ENCODE data around the gene HMGN4.

HMGN4 gene

DNA sequence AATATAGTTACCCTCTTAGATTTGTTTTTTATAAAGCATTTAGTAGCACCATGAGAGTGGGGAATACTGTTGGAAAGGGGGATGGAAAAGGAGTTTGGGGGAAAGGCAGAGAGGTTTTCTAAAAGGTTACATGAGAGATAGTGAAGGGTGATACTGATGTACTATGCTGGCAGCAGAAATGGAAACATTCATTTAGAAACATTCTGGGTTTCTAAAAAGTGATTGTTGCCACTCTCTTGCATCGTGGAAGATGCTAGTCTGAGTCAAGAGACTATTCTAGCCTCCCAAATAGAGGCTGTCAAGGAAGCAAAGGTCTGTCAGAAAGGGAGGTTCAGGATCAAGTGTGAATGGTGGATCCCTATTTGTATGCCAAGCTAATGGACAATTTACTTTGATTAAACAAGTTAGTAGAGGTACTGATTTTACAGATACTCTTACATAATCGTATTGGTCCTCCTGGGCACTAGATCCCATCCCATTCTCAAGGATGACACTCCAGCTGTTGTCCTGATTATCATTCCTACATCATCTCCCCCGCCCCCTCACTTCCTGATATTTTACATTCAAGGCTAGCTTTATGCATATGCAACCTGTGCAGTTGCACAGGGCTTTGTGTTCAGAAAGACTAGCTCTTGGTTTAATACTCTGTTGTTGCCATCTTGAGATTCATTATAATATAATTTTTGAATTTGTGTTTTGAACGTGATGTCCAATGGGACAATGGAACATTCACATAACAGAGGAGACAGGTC is 43.2 kb downstream of the HMGN4 start:
- DNase-seq = no peak

DNA sequence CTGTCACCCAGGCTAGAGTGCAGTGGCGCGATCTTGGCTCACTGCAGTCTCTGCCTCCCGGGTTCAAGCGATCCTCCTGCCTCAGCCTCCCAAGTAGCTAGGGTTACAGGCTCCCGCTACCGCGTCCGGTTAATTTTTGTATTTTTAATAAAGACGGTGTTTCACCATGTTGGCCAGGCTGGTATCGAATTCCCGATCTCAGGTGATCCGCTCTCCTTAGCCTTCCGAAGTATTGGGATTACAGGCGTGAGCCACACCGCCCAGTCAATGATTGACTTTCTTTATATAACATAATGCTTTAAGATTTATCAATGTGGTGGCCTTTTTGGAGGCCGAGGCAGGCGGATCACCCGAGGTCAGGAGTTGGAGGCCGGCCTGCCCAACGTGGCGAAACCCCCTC is 50.8 kb downstream of the HMGN4 start:
- DNase-seq = no peak

DNA sequence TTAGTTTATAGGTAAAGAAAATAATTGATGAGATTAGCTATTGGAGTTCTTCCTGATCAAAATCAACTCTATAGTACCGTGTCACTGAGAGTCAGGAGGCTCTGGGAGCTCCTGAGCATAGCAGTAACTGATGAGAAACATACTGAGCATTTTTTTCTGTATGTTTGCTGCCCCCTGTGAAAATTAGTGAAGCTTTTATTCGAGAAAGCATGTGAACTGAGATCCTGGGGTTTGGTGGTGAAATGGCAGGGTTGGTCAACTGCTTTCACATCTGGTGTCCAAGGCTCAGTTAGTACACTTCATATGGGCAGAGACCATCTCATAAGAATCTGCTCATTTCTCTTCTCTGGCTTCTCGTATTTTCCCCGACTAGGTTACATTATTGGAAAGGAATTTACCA is 54.5 kb downstream of the HMGN4 start:
- DNase-seq = no peak

DNA sequence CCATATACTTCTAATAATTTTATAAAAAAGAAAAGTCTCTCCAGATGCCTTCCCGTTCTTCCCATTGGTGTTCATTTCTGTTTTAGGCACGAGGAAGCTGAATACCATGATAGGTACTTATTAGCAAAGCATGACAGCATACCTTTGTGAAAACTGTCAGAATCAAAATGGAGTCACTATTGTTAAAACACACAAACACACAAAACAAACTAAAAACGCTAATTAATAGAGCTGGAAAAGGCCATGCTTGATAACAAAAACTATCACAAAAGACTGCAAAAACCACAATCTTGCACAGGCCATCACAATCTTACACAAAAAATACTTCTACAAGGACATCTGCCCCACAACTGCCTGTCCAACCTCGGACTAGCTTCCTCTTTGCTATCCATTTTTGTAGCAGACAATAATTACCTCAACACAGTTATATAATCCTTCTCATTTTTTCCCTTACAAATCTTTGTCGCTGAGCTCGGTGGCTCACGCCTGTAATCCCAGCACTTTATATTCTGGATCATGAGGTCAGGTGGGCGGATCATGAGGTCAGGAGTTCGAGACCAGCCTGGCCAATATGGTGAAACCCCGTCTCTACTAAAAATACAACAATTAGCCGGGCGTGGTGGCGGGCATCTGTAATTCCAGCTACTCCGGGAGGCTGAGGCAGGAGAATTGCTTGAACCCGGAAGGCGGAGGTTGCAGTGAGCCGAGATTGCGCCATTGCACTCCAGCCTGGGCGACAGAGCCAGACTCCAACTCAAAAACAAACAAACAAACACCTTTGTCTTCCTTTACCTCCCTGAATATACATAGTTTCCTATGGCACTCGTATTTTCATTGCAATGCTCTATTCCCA is 55.3 kb downstream of the HMGN4 start:
- no peak for DNase-seq

DNA sequence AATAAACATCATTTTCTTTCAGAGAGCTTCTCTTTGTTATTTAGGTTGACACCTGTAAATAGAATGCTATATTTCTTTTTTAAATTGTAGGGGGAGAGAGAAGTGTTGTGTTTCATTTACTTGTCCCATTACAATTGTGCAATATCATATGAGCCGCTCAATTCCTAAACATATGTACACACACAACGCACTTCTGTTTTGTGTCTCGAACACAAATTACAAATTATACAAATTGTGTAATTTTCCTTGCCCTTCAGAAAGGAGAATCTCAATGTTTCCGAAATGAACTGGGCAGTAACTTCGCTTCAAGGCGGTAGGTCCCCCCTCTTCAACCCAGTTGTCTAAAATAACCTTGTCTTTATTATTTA is 55.9 kb downstream of the HMGN4 start:
- DNase-seq = no peak

DNA sequence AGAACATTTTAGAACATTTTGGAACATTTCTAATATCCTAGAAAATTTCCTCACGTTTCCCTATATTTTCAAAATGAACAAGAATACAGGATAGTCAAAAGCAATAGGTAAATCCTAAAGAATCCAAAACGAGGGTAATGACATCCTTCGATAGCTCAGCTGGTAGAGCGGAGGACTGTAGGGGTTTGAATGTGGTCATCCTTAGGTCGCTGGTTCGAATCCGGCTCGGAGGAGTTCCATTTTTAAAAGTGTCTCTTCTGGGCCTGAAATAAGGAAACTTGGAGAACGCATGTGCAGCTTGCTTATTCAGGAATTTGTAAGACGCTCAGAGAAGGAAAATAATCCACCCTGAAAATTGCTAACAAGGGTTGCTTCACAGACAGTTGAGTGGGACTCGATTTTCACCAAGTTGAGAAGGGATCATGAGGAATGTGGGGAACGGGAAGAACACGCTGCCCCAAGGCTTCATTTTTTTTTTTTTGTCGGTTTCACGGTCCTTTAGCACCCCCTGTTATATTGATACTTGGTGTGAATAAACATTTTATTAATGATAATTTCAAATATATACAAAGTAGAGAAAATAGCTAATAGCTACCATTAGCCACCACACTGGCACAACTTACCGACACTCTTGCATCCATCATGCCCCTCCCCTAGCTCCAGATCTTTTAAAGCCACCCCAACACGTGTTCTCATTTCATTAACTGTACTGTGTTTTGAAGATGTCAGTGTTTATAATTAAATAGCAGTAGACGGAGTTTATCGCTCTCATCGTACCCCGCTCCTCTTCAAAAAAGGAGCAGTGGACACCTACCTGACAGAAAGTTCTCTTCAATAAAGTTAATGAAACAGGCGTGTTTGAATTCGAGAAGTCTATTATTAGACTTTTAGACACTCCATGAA is 56.8 kb downstream of the HMGN4 start:
- no peak for DNase-seq

DNA sequence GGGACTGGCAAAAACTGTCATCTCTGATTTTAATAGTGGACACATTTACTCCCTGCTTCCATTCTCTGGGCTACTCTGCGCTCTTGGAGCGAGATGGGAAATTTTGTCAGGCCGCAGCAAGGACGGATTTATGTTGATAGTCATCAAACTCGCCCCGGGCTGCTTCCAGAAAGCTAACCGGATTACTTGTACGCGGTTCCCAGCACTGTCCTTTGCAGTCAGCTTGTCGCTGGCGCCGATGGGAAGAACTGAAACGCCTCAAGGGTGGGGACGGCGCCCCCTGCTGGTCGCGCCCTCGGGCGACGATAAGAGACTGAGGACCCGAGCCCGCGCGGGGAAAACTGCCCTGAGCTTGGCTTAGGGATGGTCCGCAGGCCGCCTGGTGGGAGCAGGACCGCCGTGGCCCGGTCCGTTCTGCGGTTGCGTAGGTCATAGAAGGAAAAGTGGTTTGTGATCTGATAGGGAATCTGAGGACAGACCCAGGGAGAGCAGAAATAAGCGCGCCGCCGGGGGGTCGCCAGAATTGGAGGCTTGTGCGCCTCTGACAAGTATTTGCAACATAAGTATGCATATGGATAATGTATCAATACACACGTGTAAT is 57.6 kb downstream of the HMGN4 start:
- DNase-seq = no peak
